D341Med (cell line): ENCODE measurements around the gene SALL1.

ENCODE experiments used
- DNase-seq: peaks from one replicate; pipeline ENCODE4 v3.0.0; 2012; ENCODE audit warnings: low spot score

SALL1 gene

DNA sequence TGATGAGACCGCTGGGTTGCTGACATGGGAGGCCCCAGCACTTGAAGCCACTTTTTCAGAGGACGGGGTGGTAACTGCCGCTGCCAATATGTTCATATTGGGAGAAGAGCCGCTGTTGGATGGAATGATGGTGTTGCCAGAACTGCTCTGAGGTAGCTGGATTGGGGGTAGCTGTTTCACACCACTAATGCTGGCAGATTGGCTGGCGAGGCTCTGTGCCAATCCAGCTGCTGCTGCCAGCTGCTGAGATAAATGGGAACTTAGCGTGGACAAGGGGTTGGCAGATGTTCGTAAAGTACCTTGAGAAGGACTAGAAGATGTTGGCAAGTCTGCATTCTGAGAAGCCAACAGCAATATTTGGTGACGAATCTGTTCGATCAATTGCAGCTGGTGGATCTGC lies 10.0 kb downstream of the SALL1 start:
- no peak for DNase-seq

DNA sequence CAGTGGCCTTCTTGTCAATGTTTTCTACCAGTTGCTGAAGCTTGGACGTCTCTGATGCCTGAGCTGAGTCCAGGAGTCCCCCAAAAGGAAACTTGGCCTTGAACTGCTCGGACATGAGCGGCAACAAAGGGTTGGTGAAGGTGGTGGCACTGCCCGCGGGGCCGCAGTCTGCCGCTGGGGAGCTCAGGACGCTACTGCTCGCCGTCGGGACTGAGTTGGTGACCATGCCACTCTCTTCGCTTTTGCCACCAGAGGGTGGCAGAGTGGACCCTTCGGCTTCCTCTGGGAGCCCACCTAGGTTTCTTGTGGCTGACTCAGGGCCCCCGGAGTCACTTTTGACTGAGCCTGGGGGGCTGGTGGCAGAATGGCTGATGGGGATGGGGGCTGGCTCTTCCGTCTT lies 11.0 kb downstream of the SALL1 start:
- DNase-seq = no peak

DNA sequence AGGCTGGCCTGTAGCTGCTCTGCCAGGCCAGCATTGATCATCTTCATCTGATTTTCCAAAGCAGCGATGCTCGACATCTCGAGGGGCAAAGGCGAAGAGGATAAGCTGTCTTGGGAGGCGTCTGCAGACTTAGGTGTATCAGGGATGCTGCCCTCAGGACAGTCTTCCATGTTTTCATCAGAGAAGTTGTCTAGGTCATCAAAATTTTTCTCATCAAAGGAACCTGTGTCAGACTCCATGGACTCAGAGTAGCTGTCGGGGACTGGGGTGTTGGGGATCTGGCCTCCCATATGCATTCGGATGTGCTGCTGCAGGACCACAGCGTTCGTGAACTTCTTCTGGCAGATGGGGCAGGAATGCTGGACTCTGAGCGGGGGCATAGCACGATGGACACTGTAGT lies 11.5 kb downstream of the SALL1 start:
- no peak for DNase-seq

DNA sequence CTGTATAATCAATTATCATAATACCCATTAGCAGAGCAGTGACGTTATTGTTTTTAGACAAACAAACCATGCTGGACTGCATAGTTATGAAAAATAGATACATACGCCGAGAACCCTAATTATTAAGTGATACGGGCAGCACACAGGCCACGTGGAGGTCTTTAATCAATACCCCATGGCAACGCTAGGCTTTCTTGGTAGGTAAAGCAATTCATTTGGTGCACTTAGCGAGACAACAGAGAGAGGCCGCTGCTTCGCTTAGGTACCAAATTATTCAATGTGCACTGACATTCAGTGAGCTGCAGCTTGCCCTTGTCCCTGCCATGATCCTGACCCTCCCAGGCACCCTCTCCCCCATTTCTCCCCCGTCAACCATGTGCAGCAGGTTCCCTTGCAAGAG lies 12.9 kb downstream of the SALL1 start:
- DNase-seq = no peak

DNA sequence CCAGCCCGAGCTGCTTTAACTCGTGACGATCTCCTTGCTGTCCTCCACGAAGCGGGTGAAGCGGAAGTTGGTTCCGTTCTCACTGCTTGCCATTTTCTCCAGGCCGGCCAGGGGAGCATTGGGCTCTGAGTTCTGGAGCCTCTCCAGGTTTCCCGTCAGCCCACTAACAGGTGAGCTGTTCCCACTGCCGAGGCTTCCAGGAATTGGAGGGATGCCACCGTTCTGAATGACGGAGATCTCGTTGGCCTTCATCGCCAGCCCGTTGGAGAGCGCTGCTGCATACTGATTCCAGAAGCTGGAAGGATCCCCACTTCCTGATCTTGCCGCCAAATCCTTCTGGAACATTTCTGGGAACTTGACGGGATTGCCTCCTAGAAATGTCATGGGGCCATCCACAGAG lies 14.0 kb downstream of the SALL1 start:
- DNase-seq = no peak

DNA sequence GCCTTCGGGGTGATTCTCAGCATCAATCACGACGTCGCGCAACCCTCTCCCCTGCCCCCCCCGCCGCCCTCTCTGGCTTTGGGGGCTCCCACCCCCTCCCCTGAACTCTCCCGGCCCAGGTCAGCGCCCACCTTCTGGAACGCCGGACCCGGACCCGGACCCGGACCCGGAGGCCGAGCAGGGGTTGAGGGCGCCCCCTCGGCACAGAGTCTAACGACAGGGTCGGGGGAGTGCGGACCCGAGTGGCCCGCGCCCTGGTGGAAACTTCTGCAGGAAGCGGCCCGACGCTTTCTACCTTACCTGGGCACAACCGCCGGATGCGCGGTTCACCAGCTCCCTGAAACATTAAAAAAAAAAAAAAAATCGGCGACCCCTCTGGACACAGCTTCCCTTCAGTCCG lies 16.2 kb downstream of the SALL1 start:
- DNase-seq = no peak

DNA sequence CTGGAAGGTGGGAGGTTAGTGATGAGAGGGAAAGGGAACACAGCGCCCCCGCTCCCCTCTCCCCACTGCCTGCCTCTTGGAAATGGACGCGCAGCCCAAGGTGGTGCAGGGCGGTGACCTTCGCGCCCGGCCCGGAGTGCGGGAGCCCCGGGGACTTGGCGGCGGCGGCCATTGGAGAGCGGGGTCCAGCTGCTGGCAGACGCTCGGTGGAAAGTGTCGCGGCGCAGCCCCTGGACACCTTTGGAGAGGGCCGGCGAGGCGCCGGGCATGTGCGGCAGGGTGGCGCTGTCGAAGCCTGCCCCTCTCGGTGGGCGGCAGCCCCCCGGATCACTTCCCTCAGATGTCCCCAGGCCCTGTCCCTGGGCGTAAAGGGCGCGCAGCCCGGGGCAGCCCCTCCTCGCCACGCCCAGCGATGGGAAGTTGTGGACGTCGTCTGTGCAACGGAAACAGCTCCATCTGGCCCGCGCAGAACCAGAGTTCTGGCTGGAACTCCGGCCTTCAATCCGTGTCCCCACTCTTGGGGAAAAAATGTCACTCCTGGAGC lies 16.7 kb downstream of the SALL1 start:
- no peak for DNase-seq

DNA sequence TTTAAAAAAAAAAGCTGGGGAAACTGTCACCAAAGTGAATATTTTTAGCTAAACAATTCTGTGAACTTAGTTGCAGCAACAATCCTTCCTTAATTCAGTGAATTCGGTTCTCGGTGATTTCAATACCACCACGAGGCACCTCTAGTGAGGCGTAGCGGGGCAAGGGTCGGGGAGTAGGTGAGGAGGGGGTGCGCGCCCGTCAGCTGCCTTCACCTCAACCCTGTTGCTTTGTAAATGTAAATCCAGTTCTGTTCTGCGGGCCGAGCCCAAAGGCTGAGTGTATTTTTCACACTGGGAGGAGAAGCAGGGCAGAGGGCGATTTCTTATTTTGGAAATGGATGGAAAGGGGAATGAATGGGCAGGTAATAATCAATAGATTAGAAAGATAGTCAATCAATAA lies 17.4 kb downstream of the SALL1 start:
- DNase-seq = no peak

DNA sequence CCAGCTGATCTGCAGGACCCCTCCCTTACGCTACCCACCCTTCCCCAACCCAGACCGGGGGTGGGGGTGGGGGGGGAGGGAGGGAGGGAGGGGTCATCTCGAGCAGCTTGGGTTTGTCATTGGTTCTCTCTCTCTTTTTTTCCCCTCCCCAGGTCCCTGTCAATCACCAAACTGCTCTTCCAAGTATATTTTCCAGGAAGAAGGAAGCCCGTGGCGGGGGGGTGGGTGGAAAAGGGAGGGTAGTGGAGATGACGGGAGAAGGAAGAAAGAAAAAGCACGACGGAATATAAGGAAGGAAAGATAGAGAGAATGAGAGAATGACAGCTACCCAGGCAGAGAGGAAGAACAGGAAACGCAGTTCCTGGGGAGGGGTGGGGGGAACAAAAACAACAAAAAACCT lies 17.9 kb downstream of the SALL1 start:
- no peak for DNase-seq

DNA sequence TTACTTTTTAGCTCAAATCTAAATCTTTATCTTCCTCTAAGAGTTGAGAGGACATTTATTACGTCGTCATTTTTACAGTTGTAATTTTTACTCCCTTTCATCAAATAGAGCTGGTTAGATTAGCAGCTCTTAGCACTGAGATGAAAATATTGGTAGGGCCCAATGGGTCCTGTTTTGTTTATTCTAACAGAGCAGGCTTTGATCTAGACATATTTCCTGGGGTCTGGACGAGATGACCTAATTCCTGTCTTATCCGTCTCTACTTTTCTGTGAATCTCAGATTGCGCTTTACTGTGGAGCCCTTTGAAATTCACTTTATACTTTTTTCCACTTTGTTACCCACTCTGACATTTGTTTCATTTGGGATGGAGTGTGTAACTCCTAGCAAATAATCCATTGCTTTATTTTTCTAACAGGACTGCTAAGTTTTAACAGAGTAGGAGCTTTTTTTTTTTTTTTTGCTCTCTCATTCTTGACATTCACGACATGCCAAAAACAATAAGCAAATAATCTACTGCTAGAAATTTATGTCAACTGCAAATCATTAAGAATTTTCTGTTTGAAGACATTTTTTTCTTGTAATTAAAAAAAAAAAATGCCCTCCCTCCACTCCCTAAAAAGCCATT lies 18.5 kb downstream of the SALL1 start:
- no peak for DNase-seq

DNA sequence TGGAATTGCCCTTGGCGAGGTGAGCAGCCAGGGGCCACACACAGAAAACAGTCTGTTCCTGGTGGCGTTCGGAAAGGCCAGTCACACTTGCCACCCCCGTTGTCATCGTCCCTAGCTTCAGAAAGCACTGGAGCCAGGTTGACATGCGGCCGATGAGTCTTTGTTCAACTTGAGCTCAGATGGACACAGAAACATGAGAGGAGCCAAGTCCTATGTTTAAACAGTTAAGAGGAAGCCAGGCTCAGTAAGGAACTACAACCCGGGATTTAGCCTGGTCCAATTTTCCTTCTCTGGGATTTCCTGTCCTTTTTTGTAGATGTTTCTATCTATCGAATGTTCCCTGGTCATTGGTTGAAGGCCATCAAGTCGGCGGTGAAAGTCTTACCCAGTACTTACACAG lies 19.5 kb downstream of the SALL1 start:
- DNase-seq = no peak

DNA sequence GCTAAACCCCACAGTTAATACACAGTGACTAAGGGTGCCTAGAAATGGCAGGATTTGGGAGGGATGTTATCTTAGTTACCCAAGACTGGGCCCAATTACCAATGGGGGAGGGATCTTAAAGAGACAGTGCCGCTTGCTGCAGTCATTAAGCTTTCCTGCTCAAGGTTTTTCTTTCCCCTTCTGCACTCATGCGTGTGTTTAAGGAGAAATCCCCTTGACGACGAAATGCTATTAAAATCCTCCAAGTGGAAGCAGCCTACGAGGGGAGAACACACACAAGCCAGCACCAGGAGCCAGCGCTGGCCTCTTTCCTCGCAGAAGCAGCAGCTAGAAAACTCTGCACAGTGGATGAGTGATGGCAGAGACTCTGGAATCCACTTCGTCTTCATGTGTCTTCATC lies 22.0 kb downstream of the SALL1 start:
- DNase-seq = no peak

DNA sequence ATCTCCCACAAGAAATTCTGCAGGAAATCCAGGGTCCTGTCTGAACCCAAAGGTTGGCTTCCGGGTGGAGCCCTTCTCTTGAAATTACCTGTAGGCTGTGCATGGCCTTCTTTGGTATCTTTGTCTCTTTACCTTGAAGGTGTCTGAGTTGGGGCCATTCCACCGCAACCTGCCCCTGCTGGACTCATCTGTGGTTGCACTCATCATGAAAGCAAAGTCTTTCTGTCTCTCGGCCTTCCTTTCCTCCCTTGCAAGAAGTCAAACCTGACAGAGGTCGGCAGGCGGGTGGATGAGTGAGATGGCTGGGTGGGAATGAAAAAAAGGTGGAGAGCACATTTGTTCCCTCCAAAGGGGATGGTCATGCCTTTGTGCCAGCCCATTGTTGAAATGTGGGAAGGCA lies 25.1 kb downstream of the SALL1 start:
- no peak for DNase-seq

DNA sequence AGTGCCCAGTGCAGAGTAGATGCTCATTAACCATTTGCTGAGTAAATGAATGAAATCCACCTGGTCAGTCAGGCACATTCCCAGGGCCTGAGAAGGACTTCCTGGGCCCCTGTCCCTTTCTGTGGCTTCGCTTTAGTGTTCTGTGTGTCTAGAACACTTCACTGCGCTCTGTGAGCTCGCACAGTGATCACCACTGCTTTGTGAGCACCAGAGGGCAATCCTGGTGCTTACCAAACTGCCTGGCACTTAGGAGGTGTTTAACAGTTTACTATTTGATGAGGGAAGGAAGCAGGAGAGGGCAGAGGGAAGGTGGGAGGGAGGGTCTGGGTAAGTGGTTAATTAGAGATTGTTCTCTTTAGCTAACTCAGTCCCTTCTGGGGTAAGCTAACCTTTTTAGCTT lies 26.2 kb downstream of the SALL1 start:
- DNase-seq = no peak

DNA sequence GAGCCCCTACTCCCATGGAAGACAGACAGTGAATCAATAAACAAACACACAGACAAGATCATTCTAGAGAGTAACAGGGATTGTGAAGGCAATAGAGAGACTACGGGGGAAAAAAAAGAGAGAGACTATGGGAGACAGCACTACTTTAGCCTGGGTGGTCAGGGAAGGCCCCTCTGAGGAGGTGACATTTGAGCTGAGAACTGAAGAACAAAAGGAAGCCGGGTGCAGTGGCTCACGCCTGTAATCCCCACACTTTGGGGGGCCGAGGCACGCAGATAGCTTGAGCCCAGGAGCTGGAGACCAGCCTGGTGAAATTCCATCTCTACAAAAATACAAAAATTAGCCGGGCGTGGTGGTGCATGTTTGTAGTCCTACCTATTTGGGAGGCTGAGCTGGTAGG lies 29.2 kb downstream of the SALL1 start:
- DNase-seq = no peak

DNA sequence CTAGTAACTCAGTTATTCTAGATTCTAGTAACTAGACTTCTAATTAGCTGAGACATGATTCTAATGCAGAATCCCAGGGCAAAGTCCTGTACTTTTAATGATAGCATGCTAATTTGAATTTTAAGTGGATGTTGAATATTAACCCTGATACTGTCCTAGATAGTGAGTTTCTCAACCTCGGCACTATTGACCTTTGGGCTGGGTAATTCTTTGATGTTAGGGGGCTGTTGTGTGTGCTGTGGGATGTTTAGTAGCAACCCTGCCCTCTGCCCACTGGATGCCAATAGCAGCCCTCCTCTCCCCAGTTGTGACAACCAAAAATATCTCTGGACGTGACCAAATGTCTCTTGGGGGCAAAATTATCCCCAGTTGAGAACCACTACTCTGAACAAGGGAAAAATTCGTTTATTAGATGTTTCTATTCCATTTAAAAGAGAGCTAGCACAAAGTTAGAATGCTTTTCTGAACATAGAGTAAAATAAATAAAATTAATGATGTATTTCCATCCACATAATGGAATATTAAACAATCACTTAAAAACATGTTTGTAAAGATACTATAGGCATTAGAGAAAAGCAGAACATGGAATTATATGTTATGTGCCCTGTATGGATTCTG lies 30.2 kb downstream of the SALL1 start:
- DNase-seq = no peak

DNA sequence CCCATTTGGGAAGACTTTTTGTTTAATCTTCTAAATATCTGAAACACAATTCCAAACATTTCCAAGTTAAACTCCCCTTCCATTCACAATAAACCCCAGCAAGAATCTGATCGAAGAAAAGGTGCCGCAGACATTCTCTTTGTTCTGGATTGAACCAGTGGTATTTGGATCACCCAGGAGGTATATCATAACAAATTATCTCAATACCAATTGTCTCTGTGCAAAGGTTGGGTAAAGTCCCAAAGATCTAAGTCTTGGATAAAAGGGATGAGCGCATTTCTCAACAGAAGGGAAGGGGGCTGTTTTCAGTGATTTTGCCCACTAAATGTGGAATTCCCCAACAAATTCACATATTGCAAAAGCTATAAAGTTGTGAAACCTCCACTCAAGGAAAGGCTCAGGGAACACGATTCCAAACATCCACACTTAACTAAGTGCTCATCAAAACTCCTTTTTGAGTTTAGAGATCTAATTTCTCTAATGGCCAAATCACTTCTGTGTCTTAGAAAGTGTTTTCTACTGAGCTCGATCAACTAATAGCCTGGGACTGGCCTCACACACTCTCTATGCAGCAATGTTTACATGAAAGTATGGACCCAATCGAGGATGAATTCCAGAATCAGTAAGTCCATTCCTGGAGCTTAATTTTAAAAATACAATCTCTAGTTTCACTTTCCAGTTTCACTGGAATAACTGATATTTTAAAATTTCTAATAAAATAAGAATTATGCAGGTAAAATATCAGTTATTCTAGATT lies 30.9 kb downstream of the SALL1 start:
- DNase-seq = no peak

DNA sequence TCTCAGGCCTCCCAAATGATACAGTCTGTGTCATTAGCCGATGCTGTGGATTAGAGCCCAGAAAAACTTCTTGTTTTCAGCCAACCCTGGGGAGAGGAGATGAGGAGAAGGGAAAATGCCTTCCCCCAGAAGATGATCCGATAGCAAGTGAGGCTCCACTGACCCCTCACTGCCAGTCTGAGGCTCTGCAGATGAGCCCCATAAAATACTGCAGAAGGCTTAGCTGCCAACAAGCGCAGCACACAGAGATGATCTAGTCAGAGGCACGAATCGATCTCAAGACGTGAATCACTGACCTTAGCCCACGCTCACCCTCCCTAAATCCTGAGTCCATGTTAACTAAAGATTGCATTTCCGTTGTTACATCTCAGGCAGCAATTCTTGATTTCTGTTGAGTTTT lies 31.5 kb downstream of the SALL1 start:
- DNase-seq = no peak

DNA sequence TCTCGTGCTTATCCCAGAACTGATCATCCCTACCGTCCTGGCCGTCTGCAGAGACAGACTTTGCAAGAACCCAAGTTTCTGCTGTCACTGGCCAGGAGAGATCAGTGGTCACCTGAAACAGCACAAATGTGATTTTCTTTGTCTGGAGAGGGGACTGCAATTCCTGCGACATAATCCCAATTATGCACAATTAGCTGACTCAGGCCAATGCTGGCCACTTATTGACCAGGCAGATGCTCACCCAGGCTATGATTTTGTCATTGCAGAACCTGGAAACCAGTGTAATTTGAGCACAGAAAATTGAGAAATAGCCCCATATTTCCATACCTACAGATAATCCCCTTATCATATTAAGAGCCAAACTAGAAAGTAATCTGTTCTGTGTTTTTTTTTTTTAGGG lies 34.7 kb downstream of the SALL1 start:
- no peak for DNase-seq

DNA sequence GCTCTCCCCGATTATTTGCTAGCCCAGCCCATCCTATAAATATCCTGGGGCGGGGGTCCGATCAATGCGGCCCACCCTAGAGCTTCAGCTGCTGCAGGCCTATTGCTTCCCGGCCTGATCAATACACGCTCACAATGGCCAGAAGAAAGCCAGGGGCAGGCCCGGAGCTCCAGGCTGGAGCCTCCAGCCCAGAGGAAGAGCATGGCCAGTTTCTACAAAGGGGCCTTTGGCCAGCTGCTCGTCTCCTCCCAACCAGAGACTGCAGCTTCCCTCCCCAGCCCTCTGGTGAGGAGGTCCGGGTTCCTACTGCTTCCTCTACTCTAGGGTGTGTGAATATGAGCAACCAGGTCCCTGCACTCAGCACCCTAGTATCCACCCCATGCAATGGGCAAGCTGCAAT lies 36.7 kb downstream of the SALL1 start:
- DNase-seq = no peak

DNA sequence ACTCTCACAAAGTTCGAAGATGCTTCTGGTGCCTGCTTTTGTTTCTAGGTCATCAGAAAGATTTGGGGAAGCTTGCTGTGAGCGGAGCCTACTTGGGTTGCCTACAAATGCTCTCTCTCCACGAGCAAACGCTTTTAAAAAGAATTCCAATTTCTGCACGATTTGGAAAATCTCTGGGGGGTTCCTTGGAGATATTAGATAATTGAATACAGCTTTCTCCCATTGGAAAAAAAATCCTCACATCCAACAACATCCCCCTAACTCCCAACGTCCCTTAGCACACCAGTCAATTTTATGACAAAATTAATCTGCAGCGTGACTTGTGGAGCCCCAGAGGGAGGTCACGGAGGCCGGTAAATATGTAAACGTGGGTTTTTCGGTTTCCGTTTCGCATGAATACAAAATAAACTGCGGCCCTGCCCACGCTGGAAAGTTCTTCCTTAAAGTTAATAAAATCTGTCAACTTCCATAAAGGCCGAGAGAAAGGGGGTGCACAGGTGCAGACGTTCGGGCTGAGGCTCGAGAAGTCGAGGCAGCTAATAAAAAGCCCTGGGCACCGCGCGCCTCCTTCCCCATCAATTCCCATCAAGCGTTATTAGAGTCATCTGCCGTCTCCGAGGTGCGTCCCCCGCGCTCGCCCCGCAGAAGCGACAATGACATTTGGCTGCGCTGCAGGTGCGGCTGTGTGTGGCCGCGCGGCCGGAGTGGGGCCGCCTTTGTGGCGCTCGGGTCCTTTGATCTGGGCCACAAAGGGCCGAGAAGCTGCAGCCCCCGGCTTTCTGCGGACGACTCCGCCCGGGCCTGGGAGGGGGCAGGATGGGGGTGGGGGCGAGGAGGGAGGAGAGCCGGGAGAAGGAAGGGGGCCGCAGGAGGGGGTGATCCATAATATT lies 37.6 kb downstream of the SALL1 start:
- no peak for DNase-seq

DNA sequence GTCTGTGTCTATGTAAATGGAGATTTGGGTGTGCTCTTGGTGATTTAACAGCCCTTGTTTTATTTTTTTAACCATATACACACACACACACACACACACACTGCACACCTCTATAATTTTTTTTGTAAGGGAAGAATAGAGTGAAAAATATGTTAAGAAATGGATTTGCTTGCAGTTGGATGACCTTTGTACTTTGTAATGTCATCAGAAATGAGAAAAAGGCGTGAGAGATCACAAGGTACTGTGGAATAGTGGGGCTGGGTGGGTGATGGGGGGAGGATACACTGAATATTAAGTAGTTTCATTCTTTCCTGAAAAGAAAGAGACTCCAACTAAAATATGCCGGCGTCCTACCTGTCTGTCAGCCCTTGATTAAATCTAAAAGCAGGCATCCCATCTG lies 38.7 kb downstream of the SALL1 start:
- DNase-seq = no peak
